Stimulated activated CD8-positive, alpha-beta memory T cell treated with anti-CD3 and anti-CD28 coated beads, Interleukin-12 subunit alpha, Interleukin-12 subunit beta, amount 100 ng/mL, for 1 hour (primary cell): ENCODE results near the gene CTRB2.
"Not testable (repeated sequence)": the region's sequence is repeated elsewhere in the genome, so short reads cannot be mapped to it uniquely, and the experiment has no call there.

Experiments
- DNase-seq: peaks from one replicate; pipeline ENCODE4 v3.0.0-alpha.2; 2020; ENCODE audit warnings: low read depth

The CTRB2 gene

GRCh38 chr16:75205961-75206748, 806 bp downstream of the CTRB2 start:
- DNase-seq: not testable (repeated sequence)

DNA sequence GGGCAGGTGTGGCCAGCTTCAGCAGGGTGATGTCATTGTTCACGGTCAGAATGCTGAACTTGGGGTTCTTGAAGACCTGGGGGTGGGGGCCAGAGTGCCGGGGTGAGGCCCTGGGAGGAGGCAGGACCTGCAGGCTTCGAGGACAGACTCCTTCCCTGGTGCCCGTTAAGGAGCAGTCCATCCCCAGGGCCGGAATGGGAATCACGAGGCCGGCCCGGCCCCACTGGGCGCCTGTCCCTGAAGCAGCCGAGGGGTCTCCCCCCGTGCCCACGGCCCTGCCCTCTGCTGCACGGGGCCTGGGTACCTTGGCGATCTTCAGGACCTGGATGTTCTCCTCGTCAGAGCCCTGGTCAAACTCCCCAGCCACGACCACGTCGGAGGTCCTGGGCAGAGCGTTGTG, 1.5 kb downstream of the CTRB2 start:
- not testable (repeated sequence) for DNase-seq

GRCh38 chr16:75204905-75205304, 2.1 kb downstream of the CTRB2 start:
- DNase-seq: not testable (repeated sequence)

DNA sequence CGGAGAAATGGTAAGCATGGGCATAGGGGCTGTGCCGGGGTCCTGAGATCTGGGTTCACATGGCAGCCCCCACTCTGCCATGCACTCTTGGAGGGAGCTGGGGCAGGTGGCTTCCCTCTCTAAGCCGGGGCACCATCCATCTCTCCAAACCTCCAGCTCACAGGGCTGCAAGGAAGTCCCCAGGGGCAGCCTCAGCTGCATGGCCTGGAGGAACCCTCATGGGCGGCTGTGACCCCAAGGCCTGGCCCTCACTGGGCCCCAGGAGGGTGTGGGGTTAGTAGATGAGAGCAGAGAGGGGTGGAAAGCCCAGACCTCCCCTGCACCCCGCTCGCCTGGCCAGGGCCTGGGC, 2.6 kb downstream of the CTRB2 start:
- DNase-seq: no peak

GRCh38 chr16:75203667-75204409, 3.1 kb downstream of the CTRB2 start:
- no peak for DNase-seq

DNA sequence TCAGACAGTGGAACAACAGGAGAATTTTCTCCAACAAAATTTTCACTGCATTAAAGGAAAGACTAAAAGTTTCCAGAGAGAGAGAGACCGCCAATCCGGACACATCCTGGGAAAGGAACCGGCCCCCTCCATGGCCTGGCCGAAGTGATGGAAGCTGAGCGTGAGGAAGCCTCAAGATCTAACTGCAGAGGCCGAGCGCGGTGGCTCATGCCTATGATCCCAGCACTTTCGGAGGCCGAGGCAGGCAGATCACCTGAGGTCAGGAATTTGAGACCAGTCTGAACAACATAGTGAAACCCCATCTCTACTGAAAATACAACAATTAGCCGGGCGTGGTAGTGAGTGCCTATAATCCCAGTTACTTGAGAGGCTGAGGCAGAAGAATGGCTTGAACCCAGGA, 3.9 kb downstream of the CTRB2 start:
- no peak for DNase-seq

DNA sequence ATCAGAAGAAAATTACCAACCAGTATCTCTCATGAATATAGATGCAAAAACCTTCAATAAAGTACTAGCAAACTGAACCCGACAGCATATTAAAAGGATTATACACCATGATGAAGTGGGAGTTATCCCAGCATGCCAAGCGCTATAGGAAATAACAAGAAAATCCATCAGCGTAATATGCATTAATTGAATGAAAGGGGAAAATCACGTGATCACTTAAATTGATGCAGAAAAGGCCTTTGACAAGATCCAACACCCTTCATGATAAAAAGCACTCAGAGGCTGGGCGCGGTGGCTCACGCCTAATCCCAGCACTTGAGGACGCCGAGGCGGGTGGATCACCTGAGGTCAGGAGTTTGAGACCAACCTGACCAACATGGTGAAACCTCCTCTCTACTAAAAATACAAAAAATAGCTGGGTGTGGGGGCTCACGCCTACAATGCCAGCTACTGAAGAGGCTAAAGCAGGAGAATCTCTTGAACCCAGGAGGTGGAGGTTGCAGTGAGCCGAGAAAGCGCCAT, 4.8 kb downstream of the CTRB2 start:
- no peak for DNase-seq

GRCh38 chr16:75198135-75198600, 8.8 kb downstream of the CTRB2 start:
- DNase-seq: no peak

DNA sequence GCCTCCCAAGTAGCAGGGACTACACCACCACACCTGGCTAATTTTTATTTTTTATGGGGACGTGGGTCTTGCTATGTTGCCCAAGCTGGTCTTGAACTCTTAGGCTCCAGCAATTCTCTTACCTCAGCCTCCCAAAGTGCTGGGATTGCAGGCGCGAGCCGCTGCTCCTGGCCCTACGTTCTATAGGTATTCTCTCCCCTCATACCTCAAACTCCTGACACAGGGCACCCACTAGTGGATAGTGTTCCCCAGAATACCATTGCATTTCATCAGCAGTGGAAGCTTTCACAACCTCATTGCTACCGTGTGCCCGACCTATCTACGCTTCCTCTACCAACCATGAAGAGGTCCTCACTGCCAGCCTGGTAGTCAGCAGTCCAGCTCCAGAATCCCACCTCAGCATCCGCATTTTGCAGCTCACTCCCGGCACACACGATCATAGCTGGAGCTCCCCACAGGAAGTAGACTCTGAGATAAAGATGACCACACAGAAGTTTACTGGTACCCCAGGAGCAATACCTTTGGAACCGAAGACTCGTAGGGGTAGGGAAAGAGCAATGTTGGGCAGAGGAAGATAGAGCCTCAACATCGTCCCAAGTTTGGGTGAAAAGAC, 9.3 kb downstream of the CTRB2 start:
- no peak for DNase-seq

GRCh38 chr16:75196836-75197235, 10.1 kb downstream of the CTRB2 start:
- no peak for DNase-seq

DNA sequence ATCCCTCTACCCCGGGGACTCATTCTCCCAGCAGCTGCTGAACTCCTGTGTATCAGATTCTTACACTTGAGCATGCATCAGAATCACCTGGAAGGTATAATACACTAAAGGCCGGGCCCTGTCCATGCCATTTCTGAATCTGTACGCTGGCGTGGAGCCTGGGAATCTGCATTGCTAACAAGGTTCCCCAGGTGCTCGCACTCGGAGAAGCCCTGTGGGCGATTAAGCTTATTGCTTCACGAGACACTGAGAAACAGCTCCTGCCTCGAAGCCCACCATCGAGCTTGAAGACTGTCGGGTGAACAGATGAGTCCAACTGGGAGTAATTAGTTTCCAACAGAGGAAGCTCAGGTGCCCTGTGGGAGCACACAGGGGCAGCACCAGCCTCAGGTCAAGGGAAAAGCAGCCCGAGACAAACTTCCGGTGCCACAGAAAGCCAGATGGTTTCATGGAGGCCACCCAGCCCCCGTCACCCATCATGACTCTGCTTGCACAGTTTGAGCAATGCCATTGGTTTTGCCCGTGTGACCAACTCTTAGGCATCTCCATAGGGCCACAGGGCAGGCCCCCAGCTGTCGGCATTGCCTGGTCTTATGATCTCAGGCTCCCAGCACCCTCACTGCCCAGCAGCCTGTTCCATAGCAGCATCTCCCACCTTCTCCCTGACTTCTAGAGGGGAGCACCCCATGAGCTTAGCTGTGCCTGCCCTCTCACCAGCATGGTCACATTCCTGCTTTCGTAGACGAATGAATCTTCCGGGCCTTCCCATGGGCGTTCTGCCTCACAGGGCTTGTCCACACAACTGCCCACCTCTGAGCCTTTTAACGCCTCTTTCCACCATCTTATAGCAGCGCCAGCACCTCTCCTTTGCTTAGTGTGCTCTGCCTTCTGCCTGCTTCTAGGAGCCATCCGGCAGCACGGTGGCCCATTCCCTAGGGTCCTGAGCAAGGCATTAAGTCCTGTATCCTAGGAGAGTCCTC, 10.9 kb downstream of the CTRB2 start:
- DNase-seq: no peak

DNA sequence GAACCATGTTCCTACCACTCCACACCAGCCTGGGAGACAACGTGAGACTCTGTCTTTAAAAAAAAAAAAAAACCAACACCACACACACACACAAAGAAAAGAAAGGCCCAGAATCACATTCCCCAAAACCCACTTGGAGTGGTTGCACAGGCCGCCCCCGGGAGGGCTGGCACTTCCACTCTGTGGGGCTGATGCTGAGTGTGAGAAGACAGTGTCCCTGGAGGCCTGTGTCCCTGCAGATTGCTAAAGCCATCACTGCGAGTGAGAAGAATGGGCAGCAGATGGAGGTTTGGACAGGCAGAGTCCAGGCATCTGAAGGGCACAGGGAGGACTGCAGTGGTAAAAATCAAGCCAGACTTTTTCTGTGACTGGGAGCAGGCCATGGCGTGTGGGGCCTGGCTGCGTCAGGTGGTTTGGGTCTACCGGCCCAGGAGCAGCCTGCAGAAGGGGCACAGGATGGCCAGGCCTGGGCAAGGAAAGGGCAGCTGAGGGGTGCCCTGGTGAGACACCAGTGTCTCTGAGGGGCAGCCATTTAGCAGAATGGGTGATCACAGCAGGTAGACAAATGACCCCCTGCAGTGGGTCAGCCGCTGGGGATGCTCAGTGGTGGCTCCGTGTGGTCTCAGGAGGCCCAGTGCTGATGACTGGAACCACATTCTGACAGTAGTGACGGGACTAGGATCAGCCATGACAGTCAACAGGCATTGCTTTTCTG, 13.1 kb downstream of the CTRB2 start:
- no peak for DNase-seq

DNA sequence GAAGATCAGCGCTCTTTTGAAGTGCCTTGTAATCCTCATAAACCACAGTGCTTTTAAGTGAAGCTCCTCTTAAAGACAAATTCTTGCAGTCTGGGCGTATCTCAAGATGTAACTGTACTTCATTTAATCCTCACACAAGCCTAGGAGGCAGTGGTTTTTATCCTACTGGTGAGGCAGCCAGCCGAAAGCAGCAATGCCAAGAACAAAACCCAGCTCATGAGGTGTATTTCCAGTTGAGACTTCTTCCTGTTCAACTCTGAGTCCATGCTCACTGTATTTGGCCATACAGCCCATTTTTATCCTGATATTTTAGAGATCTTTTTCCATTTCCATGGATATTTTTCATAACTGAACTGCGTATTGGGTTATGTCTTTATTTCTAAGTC, 13.7 kb downstream of the CTRB2 start:
- no peak for DNase-seq

- DNase-seq: no peak
Measured at GRCh38 chr16:75192606-75193264, 14.2 kb downstream of the CTRB2 start.

GRCh38 chr16:75189638-75190245, 17.2 kb downstream of the CTRB2 start:
- no peak for DNase-seq

DNA sequence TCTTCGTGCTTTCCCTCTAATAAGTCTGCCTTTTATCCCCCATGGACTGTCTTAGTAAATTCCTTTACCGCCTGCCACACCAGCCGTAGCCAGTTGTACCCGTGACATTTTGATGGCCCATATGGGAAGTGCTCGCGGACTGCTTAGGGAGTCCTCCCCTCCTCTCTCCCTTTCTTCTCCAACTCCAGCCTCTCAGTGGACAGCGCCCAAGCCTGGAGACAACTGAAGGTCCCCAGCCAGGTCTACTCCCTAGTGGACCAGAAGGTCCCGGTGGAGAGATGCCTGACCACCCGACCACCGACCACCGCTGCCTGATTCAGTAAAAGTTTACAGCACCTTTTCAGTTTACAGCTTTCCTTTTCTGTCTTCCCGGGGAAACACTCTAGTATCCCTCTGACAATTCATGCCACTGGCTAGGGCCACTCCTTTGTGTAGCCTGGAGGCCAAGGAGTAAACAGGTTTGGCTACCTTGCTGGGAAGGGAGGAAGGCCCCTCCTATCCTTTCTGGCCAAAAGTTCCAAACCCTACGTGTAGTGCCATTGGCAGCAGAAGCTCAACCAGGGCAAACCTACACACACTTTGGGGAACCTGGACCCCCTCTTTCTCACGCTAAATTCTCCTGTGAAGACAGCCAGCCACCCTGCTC, 18.0 kb downstream of the CTRB2 start:
- DNase-seq: no peak

- DNase-seq: no peak
Measured at GRCh38 chr16:75181630-75182029, 25.3 kb downstream of the CTRB2 start.

- no peak for DNase-seq
Measured at GRCh38 chr16:75179208-75179607, 27.8 kb downstream of the CTRB2 start.

GRCh38 chr16:75176926-75177325, 30.0 kb downstream of the CTRB2 start:
- no peak for DNase-seq
